GM12873 (cell line): ENCODE measurements around the gene ASS1.

Source experiments
- TF ChIP-seq, protein P1 (sequence below): IDR thresholded peaks from 2 replicates; pipeline ENCODE4 v1.5.1; 2012; ENCODE audit warnings: low read depth, mild to moderate bottlenecking, moderate library complexity, low read length, control low read depth; ENCODE audit not compliant: insufficient read depth; ENCODE audit errors: missing control alignments

ASS1 gene

DNA sequence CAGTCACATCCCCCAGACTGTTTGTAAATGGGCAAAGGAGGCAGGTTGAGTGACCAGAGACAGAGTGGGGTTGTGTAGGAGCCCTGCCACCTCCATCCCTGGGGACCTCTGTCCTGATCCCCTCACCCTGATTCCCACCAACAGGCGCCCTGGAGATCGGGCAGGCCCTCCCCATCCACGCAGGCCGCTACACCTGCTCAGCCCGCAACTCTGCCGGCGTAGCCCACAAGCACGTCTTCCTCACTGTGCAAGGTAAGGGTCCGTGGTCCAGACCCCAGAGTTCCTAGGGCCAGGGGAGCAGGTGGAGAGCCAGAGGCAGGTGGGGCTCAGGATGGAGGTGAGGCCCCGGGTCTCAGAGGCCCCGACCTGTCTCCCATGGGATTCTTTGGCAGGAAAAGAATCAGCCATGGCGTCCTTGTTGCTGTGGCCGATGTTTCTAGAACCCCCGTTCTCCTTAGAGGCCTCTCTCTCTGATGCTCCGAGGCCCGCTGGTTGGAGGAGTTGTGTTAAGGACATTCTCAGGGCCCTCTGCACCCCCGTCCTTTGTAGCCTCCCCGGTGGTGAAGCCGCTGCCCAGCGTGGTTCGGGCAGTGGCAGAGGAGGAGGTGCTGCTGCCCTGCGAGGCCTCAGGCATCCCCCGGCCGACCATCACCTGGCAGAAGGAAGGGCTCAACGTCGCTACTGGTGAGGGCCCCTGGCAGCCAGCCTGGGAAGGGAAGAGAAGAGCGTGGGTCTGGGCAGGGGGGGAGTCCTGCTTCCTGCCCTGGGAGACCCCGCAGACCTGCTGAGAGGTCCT, 41.9 kb upstream of the ASS1 start:
- TF ChIP-seq, protein P1, sequence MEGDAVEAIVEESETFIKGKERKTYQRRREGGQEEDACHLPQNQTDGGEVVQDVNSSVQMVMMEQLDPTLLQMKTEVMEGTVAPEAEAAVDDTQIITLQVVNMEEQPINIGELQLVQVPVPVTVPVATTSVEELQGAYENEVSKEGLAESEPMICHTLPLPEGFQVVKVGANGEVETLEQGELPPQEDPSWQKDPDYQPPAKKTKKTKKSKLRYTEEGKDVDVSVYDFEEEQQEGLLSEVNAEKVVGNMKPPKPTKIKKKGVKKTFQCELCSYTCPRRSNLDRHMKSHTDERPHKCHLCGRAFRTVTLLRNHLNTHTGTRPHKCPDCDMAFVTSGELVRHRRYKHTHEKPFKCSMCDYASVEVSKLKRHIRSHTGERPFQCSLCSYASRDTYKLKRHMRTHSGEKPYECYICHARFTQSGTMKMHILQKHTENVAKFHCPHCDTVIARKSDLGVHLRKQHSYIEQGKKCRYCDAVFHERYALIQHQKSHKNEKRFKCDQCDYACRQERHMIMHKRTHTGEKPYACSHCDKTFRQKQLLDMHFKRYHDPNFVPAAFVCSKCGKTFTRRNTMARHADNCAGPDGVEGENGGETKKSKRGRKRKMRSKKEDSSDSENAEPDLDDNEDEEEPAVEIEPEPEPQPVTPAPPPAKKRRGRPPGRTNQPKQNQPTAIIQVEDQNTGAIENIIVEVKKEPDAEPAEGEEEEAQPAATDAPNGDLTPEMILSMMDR: no peak

DNA sequence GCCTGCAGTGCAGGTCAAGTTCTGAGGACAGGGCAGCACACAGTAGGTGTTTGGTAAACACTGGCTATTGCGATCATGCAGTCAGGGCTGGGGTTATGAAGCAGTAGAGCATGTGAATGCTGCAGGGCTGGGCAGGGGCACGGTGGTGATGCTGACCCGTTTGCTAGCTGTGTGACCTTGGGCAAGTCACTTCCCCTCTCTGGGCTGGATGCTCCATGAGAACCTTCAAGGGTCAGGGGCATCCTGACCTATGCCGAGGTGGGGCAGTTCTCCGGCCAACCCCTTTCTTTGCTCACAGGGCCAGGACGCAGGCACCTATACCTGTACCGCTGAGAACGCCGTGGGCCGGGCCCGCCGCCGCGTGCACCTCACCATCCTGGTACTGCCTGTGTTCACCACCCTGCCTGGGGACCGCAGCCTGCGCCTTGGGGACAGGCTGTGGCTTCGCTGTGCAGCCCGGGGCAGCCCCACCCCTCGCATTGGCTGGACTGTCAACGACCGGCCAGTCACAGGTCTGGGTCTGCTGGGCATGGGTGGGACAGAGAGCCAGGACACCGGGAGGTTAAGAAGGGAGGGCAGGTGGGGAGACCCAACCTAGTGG, 39.0 kb upstream of the ASS1 start:
- TF ChIP-seq, protein P1: no peak

DNA sequence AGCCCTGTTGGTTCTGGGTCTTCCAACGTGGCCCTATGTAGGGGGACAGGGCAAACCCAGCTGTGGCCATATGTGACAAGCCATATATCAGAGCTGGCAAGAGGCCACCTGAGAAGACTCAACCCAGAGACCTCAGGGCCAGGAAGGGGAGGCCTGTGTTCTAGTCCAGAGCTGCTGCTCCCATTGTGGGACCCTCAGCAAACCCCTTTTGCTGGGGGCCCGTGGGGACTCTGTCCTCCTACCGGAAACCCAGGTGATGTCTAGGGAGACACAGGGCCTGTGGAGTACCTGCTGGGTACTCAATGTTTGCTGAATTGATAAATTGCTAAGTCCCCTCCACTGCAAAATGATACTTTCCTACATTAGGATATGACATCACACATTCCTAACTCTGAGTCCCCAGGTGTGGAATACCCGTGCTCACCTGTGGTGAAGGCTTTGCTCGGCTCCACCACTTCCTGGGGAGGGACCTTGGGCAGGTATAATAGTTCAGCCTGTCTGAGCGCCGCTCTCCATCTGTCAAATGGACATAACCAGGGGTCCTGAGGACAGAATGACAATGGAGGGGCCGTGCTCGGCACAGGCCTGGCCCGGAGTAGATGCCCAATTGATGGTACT, 38.4 kb upstream of the ASS1 start:
- TF ChIP-seq, protein P1: no peak

DNA sequence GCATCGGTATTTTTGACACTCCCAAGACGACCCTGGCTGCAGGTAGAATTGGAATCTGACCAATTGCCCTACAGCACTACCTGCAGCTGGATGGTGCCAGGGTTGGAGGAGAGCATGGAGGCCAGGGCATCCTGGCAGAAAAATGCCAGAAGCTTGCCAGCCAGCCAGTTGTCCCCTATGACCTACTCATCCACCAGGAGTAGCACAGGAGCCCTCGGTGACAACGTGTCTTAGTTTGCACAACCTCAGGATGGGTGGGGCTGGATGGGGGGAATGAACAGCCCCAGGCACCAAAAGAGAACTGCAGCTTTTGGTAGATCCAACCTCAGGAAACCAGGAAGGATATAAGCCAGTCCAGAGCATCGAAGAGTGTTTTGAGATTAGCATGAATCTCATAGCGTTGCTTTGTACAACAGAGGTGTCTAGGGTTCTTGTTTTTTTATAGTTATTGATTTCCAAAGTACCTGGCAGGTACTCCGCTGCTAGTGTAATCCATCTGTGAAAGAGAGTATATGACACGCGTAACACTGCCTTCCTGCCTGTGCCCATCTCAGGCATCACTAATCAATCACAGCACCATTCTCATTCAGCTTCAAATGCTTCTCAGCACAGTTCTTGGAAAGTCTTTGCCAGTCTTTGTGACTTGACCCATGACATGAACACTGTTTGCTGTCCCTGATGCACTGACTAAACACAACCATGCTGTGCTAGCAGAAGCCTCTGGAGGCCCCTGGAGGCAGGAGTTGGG, 36.7 kb upstream of the ASS1 start:
- TF ChIP-seq, protein P1: no peak

DNA sequence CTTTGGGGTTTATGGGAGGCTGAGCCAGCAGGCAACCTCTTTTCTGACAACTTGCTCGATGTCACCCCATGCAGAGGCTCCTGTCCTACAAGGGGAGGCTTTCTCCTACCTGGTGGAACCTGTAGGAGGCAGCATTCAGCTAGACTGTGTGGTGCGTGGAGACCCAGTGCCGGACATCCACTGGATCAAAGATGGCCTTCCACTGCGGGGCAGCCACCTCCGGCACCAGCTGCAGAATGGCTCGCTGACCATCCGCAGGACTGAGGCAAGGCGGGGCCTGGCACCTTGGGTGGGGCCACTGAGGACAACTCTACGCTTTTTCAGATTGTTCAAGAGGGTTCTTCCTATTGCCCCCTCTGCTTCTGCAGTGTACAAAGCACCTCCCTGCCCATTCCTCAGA, 36.1 kb upstream of the ASS1 start:
- TF ChIP-seq, protein P1: no peak

DNA sequence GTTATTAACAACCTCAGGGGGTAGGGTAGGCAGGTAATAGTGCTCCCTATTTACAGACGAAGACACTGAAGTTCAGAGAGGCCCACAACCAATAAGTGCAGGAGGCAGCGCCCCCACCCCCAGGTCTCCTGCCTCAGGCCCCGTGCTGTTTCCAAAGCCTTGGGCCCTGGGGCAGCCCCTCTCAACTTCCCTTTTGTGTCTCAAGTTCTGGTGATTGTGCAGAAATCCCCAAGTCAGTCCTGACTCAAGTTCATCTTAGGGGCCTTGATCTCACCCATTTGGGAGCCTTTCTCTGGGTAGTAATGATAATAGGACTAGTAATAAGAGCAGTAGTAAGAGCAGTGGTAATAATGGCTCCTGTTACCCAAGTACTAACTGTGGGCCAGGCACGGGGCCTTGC, 35.5 kb upstream of the ASS1 start:
- TF ChIP-seq, protein P1: no peak

DNA sequence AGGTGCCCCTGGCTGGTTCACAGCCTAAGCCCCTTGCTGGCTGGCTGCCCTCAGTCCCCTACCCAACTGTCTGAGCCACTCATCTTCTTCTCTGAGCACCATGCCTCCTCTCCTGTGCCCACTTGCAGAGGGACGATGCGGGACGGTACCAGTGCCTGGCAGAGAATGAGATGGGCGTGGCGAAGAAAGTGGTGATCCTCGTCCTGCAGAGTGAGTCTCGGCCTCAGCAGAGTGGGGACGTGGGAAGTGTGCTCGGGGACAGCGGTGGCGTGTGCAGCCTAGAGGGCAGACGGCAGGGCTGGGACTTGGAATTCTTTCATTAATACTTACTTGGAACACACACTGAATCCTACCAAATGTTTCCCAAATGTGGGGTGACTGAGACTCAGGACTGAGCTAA, 34.3 kb upstream of the ASS1 start:
- TF ChIP-seq, protein P1: no peak
